WTC11 (cell line): ENCODE measurements around the gene ATG14.
A peak's percentile ranks its signal among the peaks of the same experiment; 100 is the strongest.

Source experiments
- AFF4 ChIP-seq: sonication (generic); formaldehyde crosslinking; IDR thresholded peaks from 2 replicates; pipeline ENCODE4 v1.8.1; 2023; ENCODE audit warnings: mild to moderate bottlenecking, missing genetic modification reagents, borderline replicate concordance
- CTCF ChIP-seq: fragments of 200-600 bp; IDR thresholded peaks from 2 replicates; pipeline ENCODE4 v1.8.0; 2022; ENCODE audit warnings: antibody characterized with exemption
- KAT7 ChIP-seq: sonication (generic); formaldehyde crosslinking; IDR thresholded peaks from 2 replicates; pipeline ENCODE4 v1.8.1; 2023; ENCODE audit warnings: missing genetic modification reagents, mild to moderate bottlenecking, borderline replicate concordance
- USF2 ChIP-seq: sonication (generic); formaldehyde crosslinking; IDR thresholded peaks from 2 replicates; pipeline ENCODE4 v1.8.1; 2023; ENCODE audit warnings: mild to moderate bottlenecking, missing genetic modification reagents, moderate library complexity
- TF ChIP-seq, protein P1 (sequence below): sonication (generic); formaldehyde crosslinking; IDR thresholded peaks from 2 replicates; pipeline ENCODE4 v1.8.1; 2023; ENCODE audit warnings: mild to moderate bottlenecking, missing genetic modification reagents, moderate library complexity
- TF ChIP-seq, protein P2 (sequence below): sonication (generic); formaldehyde crosslinking; IDR thresholded peaks from 2 replicates; pipeline ENCODE4 v1.8.0; 2022; ENCODE audit warnings: mild to moderate bottlenecking, missing genetic modification reagents

- no peak for TF ChIP-seq AFF4 (CRISPR knock-in tag)
- TF ChIP-seq CTCF, result peak; percentile 34; the same call in 1 of the 2 replicates
- TF ChIP-seq, protein P1, sequence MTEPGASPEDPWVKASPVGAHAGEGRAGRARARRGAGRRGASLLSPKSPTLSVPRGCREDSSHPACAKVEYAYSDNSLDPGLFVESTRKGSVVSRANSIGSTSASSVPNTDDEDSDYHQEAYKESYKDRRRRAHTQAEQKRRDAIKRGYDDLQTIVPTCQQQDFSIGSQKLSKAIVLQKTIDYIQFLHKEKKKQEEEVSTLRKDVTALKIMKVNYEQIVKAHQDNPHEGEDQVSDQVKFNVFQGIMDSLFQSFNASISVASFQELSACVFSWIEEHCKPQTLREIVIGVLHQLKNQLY (CRISPR knock-in tag), result no peak
- no peak for TF ChIP-seq KAT7 (CRISPR knock-in tag)
- no peak for TF ChIP-seq USF2
- TF ChIP-seq, protein P2, sequence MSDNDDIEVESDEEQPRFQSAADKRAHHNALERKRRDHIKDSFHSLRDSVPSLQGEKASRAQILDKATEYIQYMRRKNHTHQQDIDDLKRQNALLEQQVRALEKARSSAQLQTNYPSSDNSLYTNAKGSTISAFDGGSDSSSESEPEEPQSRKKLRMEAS (CRISPR knock-in tag), result no peak
Observed at GRCh38 chr14:55354500-55354899, 57.1 kb downstream of the ATG14 start.
